ENCODE data around the gene ZC2HC1C. TPM values are rescaled to one million over a fixed set of nuclear protein-coding genes. Genes with fewer than 3 reads are reported as not detected.
A peak's percentile ranks its signal among the peaks of the same experiment; 100 is the strongest.

ZC2HC1C gene
- total and polyA plus RNA-seq, 9 of the 15 experiments (the other 6 are each of a cell fraction or from before 2014, with no cell fraction given), result 6.3 to 9.2 (median 7.7) TPM

DNA sequence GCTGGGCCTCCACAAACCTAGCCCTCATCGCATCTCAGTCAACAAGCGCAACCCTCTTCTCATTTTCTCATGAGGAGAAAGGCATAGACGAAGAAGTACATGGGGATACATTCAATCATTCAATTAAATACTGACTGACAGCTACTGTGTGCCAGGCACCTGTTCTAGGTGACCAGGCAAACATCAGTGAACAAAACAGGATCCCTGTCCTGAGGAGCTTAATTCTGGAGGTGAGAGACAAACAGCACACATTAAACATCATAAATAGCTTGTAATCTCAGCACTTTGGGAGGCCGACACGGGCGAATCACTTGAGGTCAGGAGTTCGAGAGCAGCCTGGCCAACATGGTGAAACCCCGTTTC lies 5.3 kb upstream of the ZC2HC1C start:
- intact Hi-C loops (cut with micrococcal nuclease), result no loop called here
- peak overlapping the region; percentile 69 to 92 for H3K9ac ChIP-seq (ENCODE audit: insufficient read depth in 1 of 2, low read depth in 2 of 2, low read length in 2 of 2)
- H3K4me2 ChIP-seq (ENCODE audit: insufficient read depth, low read length), result peak overlapping the region; percentile 95
- H3K36me3 ChIP-seq (ENCODE audit: control insufficient read depth, insufficient read depth, low read length), result peaks cover 23% of the 10 kb centered on the region; the same call in 2 of the 3 replicates
- ATAC-seq, result no peak
- H3K9me3 ChIP-seq (replicated peaks; ENCODE audit: control insufficient read depth, insufficient read depth, low read depth, low read length), result no peaks in the 10 kb centered on the region; the same call in 1 of the 2 replicates
- ChIA-PET CTCF (ENCODE audit: low intra/inter-chr PET ratio) (no interaction called here), POLR2A (interaction anchor here (0.6 to 1.6 kb wide), 6 partner anchors 8 to 220 kb away, joined by 3 to 7 read pairs (median 4); partner anchors contain the start of gene MLH3)
- peaks cover 3% of the 10 kb centered on the region for H3K9me1 ChIP-seq (ENCODE audit: control insufficient read depth, insufficient read depth, low read length)
- WGBS (ENCODE audit: insufficient coverage, low coverage, missing lambda C conversion rate), result 45% methylated on average over 8 of the region's 8 CpGs
- no peaks in the 10 kb centered on the region for H4K20me1 ChIP-seq (replicated peaks; ENCODE audit: control insufficient read depth, insufficient read depth, low read length)
- no peak for FAIRE-seq
- H3K27ac ChIP-seq (ENCODE audit: extremely low read depth, low read depth, low read length), result peak overlapping the region; percentile 81; the same call in 2 of the 3 replicates
- no peaks in the 10 kb centered on the region for H3K27me3 ChIP-seq (ENCODE audit: control insufficient read depth in 2 of 2, insufficient read depth in 2 of 2, low read length in 2 of 2)
- TF ChIP-seq ZNF316 (IDR thresholded peaks at IDR 0.05) (no peak), POLR3G (IDR thresholded peaks at IDR 0.05; ENCODE audit: extremely low read depth, insufficient read length, insufficient replicate concordance) (no peak), MEIS2 (IDR thresholded peaks at IDR 0.05; ENCODE audit: partially characterized antibody) (peak; percentile 28), MTA3 (IDR thresholded peaks at IDR 0.05; ENCODE audit: borderline replicate concordance) (0 out of 2 replicates have a peak, but pooled peaks have one; percentile 2), HNRNPH1 (optimal IDR thresholded peaks at IDR 0.05; ENCODE audit: low read depth, low read length) (no peak)
- peak overlapping the region; percentile 69 for H3K4me3 ChIP-seq
- in situ Hi-C loops (cut with MboI), result no loop called here
- peaks cover 58% of the 10 kb centered on the region for H3K79me2 ChIP-seq (ENCODE audit: control insufficient read depth, insufficient read depth, low read length)
- H3K4me1 ChIP-seq (replicated peaks in 1 of 2; ENCODE audit: control insufficient read depth in 2 of 2, insufficient read depth in 2 of 2, low read length in 2 of 2), result peaks cover 14 to 16% of the 10 kb centered on the region in 2 experiments; a peak in 4 of 5 replicates
- peak overlapping the region; percentile 97 for H2AFZ ChIP-seq (ENCODE audit: low read depth, low read length)
- BruUV-seq (replicated peaks), result no TSS peak
- no peak for DNase-seq (ENCODE audit: extremely low read depth in 1 of 4, low spot score in 3 of 4)

GRCh38 chr14:75066691-75067090 lies 2.8 kb upstream of the ZC2HC1C start:
- H3K9me1 ChIP-seq (ENCODE audit: control insufficient read depth, insufficient read depth, low read length), result peaks cover 3% of the 10 kb centered on the region
- POLR2A ChIA-PET, result no interaction called here
- H4K20me1 ChIP-seq (replicated peaks; ENCODE audit: control insufficient read depth, insufficient read depth, low read length), result no peaks in the 10 kb centered on the region
- no peak for DNase-seq (ENCODE audit: extremely low read depth in 1 of 4, low spot score in 3 of 4)
- no peak overlapping the region for H3K4me3 ChIP-seq
- no peak overlapping the region for H3K27ac ChIP-seq (ENCODE audit: extremely low read depth, low read depth, low read length)
- H3K9me3 ChIP-seq (replicated peaks; ENCODE audit: control insufficient read depth, insufficient read depth, low read depth, low read length), result no peaks in the 10 kb centered on the region
- TF ChIP-seq HOXB6 (CRISPR knock-in tag; IDR thresholded peaks at IDR 0.05; ENCODE audit: borderline replicate concordance), result no peak
- TF ChIP-seq TEAD1 (CRISPR knock-in tag; IDR thresholded peaks at IDR 0.05), result no peak
- no peak for TF ChIP-seq STAT5B (CRISPR knock-in tag; IDR thresholded peaks at IDR 0.05)
- TF ChIP-seq BCOR (IDR thresholded peaks at IDR 0.05), result 0 out of 2 replicates have a peak, but pooled peaks have one; percentile 19
- no peak for TF ChIP-seq ZNF668 (CRISPR knock-in tag; IDR thresholded peaks at IDR 0.05)
- TF ChIP-seq MLLT1 (IDR thresholded peaks at IDR 0.05), result no peak
- WGBS (ENCODE audit: insufficient coverage, low coverage, missing lambda C conversion rate), result no CpG with 5 or more reads among the region's 3 CpGs
- peak overlapping the region in 1 of 2 experiments; percentile 87; a peak in 1 of 4 replicates for H3K9ac ChIP-seq (ENCODE audit: insufficient read depth in 1 of 2, low read depth in 2 of 2, low read length in 2 of 2)
- FAIRE-seq, result no peak
- peaks cover 68% of the 10 kb centered on the region for H3K79me2 ChIP-seq (ENCODE audit: control insufficient read depth, insufficient read depth, low read length)
- no peak for ATAC-seq
- in situ Hi-C loops (cut with MboI), result no loop called here
- no TSS peak for BruUV-seq (replicated peaks)
- CTCF ChIA-PET (ENCODE audit: low intra/inter-chr PET ratio), result no interaction called here
- H3K27me3 ChIP-seq (ENCODE audit: control insufficient read depth in 2 of 2, insufficient read depth in 2 of 2, low read length in 2 of 2), result no peaks in the 10 kb centered on the region
- intact Hi-C loops (cut with micrococcal nuclease), result no loop called here
- H3K4me1 ChIP-seq (replicated peaks in 1 of 2; ENCODE audit: control insufficient read depth in 2 of 2, insufficient read depth in 2 of 2, low read length in 2 of 2), result peaks cover 28 to 32% of the 10 kb centered on the region in 2 experiments; a peak in 4 of 5 replicates
- 0 out of 2 replicates have a peak overlapping the region, but pooled peaks have one; percentile 96 for H3K4me2 ChIP-seq (ENCODE audit: insufficient read depth, low read length)
- no peak overlapping the region for H2AFZ ChIP-seq (ENCODE audit: low read depth, low read length)
- no peaks in the 10 kb centered on the region for H3K36me3 ChIP-seq (ENCODE audit: control insufficient read depth, insufficient read depth, low read length)

Data from K562 (cell line).